K562 (cell line): ENCODE data around the gene PLCD1. TPM values are rescaled to one million over a fixed set of nuclear protein-coding genes. Genes with fewer than 3 reads are reported as not detected.

ENCODE experiments used
- CHD7 ChIP-seq: fragments of 200-600 bp; sonication (generic); IDR thresholded peaks from one replicate; pipeline ENCODE4 v1.6.1; 2012; ENCODE audit warnings: mild to moderate bottlenecking, low read depth, low read length, inconsistent platforms
- DIDO1 ChIP-seq: fragments of 450-650 bp; IDR thresholded peaks from 2 replicates; pipeline ENCODE4 v1.6.1; 2016; ENCODE audit warnings: low read depth, missing biosample characterization, missing genetic modification characterization
- E4F1 ChIP-seq: fragments of 250-450 bp; sonication (Bioruptor Pico); IDR thresholded peaks from 2 replicates; pipeline ENCODE4 v1.5.0; 2021; ENCODE audit warnings: mild to moderate bottlenecking, borderline replicate concordance
- HDAC1 ChIP-seq, 2 experiments: fragments of 450-650 bp; IDR thresholded peaks; 2 replicates each; pipeline ENCODE4 v1.6.1; 2016 to 2017; ENCODE audit warnings: inconsistent platforms in 1 of 2, mild to moderate bottlenecking in 1 of 2, moderate library complexity in 1 of 2
- MXI1 ChIP-seq: IDR thresholded peaks from 2 replicates; pipeline ENCODE4 v1.6.1; 2011; ENCODE audit warnings: low read depth, mild to moderate bottlenecking, improper control_type of control experiment, low read length
- NR4A1 ChIP-seq, 2 experiments: fragments of 250-450 bp in 1 of 2; fragments of 450-650 bp in 1 of 2; sonication (Bioruptor Pico) in 1 of 2; IDR thresholded peaks; 2 replicates each; pipeline versions ENCODE4 v1.4.0 to v1.6.1; 2016 to 2020; ENCODE audit warnings: mild to moderate bottlenecking in 2 of 2, missing compliant biosample characterization in 1 of 2, missing genetic modification characterization in 1 of 2, moderate library complexity in 1 of 2
- SIN3A ChIP-seq, 2 experiments: fragments of 150-350 bp in 1 of 2; IDR thresholded peaks; 2 replicates each; pipeline ENCODE4 v1.6.1; 2011 to 2016; ENCODE audit warnings: borderline replicate concordance in 2 of 2, low read depth in 2 of 2, low read length in 2 of 2, mild to moderate bottlenecking in 2 of 2, moderate library complexity in 2 of 2; ENCODE audit not compliant: control insufficient read depth in 1 of 2
- TEAD1 ChIP-seq, 2 experiments: fragments of 450-650 bp in 1 of 2; sonication (generic) in 1 of 2; formaldehyde crosslinking; IDR thresholded peaks; 2 replicates each; pipeline versions ENCODE4 v1.4.0 to v1.8.0; 2020 to 2022; ENCODE audit warnings: mild to moderate bottlenecking in 2 of 2, missing genetic modification reagents in 1 of 2
- TFAP4 ChIP-seq: sonication (generic); formaldehyde crosslinking; IDR thresholded peaks from 2 replicates; pipeline ENCODE4 v1.8.0; 2022; ENCODE audit warnings: missing genetic modification reagents, mild to moderate bottlenecking, moderate library complexity, borderline replicate concordance
- USF1 ChIP-seq: sonication (generic); formaldehyde crosslinking; IDR thresholded peaks from 2 replicates; pipeline ENCODE4 v1.9.0; 2022; ENCODE audit warnings: mild to moderate bottlenecking, missing genetic modification reagents
- polyA plus RNA-seq, 8 experiments: library from polyadenylated mRNA; depleted of rRNA in 4 of 8; stranded (reverse) in 5 of 8; unstranded in 3 of 8; fragments of >200 nt; fragmentation: Nextera tagmentation in 2 of 8; fragmentation: Illumina TruSeq in 1 of 8; extraction: Ambion mirVana in 2 of 8; extraction: Trizol in 1 of 8; gene quantifications; 2 replicates each; pipeline versions ENCODE4 v1.2.1 to v1.2.3, GENCODE V29; 2011 to 2014; ENCODE audit warnings: inconsistent platforms in 1 of 8, missing spikeins in 1 of 8
- total RNA-seq, 7 experiments: library from RNA; depleted of rRNA in 6 of 7; stranded (reverse); fragments of >200 nt in 6 of 7; fragmentation: Illumina TruSeq in 2 of 7; extraction: Trizol in 2 of 7; gene quantifications; 2 replicates each; pipeline versions ENCODE4 v1.2.1 to v1.2.3, GENCODE V29; 2011 to 2021; ENCODE audit warnings: low replicate concordance in 1 of 7

PLCD1 gene
- total and polyA plus RNA-seq, 9 of the 15 experiments (the other 6 are each of a cell fraction or from before 2014, with no cell fraction given): 5.4 to 209 (median 116) TPM

GRCh38 chr3:37996785-37997301, 32.6 kb downstream of the PLCD1 start (continued):
- TF ChIP-seq USF1 (CRISPR knock-in tag) (peak; percentile 100), TFAP4 (CRISPR knock-in tag) (peak; percentile 74), MXI1 (peak; percentile 97), DIDO1 (tag) (peak; percentile 74), E4F1 (0 out of 2 replicates have a peak, but pooled peaks have one; percentile 21), NR4A1 (CRISPR knock-in tag; IDR thresholded peaks at IDR 0.05) (no peak), NR4A1 (tag; IDR thresholded peaks at IDR 0.05) (no peak), SIN3A (IDR thresholded peaks at IDR 0.05; ENCODE audit: borderline replicate concordance in 2 of 2, control insufficient read depth in 1 of 2, low read depth in 2 of 2, low read length in 2 of 2) (peak in 1 of 2 experiments; percentile 90; a peak in 1 of 4 replicates), TEAD1 (CRISPR knock-in tag; IDR thresholded peaks at IDR 0.05) (peak; percentile 94 to 96), HDAC1 (IDR thresholded peaks at IDR 0.05) (peak in 1 of 2 experiments; percentile 73; a peak in 1 of 4 replicates), CHD7 (no peak)
